ENCODE results near the gene ARF6.
"Not testable (repeated sequence)": the region's sequence is repeated elsewhere in the genome, so short reads cannot be mapped to it uniquely, and the experiment has no call there.

ARF6 gene

DNA sequence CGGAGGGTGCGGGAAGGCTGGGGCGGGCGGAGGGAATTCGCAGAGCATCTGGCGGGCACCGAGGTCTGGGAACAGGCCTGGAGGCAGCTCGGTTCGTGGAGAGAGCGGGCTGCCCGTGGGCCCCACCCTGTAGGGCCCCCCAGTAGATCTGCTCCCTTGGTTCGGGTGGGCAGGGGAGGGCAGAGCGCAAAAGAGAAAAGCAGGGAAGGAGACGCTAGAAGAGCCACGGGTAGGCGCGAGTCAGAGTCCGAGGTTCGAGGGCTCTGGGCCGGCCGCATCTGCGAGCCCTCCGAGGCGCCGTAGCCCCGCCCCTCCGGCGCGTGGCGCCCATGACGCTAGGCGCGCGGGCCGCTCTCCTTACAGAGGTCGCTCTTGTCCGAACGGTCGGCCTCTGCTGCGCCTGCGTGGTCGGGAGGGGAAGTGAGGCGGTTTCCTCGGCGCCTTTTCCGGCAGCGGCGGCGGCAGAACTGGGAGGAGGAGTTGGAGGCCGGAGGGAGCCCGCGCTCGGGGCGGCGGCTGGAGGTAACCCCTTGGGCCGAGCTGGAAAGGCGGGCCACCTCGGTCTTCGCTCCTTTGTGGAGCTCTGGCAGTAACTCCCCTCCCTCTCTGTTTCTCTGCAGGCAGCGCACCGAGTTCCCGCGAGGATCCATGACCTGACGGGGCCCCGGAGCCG, at the start of gene ARF6:
ARF6 (plus strand) TSS at position 447 of the 673 bp plus-strand sequence. CDS start 655 bp downstream, outside the sequence.
- peak; percentile 96 for DNase-seq

DNA sequence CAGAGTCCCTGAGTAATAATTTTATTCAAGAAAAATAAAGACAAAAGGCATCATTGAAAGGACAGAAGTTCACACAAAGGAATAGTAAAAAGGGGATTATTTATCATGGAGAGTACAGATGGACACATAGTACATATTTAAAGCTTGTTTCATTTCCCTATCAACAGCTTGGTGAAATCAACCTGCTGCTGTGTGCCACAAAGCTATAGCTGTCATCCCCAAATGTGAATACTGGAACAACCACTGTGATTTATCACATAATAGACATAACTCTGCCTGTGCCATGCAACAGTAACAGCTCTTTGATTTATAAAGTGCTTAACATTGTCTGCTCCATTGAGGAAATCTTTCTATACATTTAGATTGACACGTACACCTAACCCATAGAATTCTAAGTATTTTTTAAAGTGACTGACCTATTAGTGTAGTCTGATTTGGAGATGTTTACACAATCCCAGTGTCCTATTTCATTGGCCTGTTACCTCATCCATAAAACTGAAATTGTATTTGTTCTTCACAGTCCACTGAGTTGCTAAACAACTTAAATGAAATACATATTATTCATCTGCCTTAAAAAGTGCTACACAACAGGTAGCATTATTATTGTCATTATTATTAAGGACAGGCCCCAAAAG, 43.6 kb upstream of the ARF6 start:
- no peak for DNase-seq

DNA sequence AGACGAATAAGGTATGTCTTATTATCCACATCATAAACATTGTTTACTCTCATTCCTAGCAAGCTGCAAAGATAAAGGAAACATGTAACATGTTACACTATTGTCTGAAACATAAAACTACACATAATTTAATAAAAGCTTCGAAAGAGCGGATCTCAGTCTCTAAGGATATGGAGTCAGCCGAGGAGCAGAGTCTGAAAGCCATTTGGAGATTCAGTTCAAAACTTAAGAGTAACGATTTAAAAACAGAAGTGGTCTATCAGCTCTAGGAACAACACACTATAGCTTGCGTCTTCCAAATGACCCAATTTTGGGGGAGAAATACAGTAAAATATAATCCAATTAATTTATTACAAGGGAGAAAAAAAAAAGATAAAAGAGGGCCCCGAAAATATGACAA, 41.1 kb upstream of the ARF6 start:
- DNase-seq, result no peak

DNA sequence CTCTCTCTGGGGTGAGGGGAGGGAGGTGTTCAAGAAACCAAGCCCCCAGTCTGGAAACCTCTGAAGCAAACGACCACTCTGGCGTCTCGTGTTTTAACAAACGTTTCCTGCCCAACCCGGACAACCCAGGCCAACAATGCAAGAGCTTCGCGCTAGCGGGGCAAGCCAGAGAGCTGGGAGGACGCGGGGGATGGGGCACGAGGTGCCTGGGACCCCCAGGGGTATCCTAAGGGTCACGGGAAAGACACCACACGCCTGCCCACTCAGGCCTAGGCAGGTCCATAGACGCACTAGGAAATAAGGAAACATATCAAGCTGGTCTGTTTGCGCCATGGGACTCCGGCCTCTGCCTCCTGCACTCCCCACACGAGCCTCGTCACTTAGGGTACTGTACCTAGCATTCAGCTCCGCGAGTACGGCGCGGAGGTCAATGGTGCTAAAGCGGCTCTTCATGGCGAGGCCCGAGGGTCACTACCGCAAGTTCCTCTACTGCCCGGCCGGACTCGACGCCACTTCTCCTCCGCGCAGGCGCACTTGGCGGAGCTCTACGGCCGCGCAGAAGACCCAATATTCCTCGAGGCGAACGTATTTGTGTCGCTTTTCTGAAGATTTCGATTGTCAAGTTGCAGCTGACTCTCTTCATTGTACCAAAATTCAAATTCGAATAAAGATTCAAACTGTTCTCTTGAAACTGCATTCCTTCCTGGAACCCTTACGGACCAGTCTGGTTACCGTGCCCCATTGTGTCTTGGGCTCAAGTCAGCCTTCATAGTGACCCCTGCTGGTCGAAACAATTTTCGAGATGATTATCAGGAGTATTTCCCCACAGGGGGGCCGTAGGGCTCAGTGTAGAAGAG, 40.4 kb upstream of the ARF6 start, which contains the start of gene NEMF:
NEMF (minus strand) TSS at position 488 of the 857 bp plus-strand sequence; CDS start at position 453, 35 bp downstream.
- peak; percentile 87 for DNase-seq

DNA sequence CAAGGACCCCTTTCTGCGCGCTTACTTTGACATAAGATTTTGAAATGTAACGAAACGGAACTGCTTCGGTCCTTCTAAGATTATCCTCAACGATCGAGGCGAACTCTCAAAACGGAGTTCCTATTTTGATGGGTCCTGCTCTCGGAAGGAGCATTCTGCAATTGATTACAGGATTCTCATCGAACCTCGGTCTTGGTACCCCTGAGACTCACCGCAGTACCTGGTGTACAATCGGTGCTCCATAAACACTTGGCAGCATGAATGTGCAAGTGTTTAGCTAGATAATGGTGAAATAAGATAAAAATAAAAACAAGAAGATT, 39.8 kb upstream of the ARF6 start:
- DNase-seq, result no peak

DNA sequence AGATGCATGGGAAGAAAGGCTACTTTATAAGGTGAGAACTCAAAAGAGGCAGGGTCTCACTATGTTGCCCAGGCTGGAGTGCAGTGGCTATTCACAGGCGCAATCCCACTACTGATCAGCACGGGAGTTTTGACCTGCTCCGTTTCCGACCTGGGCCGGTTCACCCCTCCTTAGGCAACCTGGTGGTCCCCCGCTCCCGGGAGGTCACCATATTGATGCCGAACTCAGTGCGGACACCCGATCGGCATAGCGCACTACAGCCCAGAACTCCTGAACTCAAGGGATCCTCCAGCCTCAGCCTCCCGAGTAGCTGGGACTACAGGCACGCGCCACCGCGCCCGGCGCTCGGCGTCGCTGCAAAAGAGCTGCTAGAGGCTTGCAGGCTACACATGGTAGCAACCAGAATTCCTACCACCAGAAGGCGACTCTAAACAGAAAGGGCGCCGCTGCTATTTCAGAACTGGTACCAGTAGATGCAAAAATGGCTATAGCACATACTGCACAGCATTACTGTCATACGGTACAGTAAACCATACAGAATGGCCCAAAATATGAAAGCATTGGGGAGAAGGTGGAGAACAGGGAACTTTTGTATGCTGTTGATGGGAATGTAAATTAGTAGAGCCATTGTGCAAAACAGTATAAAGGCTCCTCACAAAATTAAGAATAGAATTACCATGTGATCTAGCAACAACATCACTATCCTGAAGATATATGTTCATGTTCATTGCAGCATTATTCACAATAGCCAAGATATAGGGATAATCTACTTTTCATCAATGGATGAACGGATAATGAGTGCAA, 39.1 kb upstream of the ARF6 start:
- DNase-seq, result peak; percentile 46

DNA sequence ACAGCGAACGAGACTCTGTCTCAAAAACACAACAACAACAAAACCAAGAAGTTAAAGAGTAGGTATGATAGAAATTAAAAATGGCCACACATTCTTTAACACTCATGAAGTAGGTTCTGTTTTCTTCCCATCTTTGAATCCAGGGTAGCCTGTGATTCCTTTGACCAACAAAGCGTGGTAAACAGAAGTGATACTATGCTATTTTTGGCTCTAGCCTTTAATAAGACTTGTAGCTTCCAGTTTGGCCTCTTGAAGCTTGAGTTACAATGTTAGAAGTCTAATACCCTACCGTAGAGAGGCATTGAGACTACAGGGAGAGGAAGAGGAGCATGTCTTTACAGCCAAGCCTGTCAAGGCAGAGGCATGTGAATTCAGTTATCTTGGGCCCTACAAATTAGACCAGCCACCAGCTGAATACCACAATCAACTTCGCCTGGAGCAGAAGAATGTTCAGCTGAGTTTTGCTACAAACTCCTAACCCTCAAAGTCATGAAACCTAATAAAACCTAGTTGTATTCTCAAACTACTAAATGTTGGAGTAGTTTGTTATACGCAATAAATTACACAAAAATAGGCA, 35.4 kb upstream of the ARF6 start:
- DNase-seq, result no peak

DNA sequence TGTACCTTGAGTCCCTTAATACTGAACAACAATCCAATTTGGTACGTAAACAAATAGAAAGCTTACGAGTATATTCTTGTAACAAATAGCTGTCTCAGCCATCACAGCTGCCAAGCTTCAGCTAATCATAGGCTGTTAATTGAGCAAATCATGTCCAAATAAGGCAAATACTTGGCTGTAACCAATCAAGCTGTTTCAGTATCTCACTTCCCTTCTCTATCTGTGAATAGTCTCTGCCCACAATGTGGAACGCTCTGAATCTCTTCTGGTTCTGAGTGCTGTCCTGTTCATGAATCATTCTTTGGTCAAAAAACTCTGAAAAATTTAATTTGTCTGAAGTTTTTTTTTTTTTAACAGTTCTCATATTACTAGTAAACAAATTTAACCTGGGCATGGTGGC, 34.5 kb upstream of the ARF6 start:
- DNase-seq, result no peak

DNA sequence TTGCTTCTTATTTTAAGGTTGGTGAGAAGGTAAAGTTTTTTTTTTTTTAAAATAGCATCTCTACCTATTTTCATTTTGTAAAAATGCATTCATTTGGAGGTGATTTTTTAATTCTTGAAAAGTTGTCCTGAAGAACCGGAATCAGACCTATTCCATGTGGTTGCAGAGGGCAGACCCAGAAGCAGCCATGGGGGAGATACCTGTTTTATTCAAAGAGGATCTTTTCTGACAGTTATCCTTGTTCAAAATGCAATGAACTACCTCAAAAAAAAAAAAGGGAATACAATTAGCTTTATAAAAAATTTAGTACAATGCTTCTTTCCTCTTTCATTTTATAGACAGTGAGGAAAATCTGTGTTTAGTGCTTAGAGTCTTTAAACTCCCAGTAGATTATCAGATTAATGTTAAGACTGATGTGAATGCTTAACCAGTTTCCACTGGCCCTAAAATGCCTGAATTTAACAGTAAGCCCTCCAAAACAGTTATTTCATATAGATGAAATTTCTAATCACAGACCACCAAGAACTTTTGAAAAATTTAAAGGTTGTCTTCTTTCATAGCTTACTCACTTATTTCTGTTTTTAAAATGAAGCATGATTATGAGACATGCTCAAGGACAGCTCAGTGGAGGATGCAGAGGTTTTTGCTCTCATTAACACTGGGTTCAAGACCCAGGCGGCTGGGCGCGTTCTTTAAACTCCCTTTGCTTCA, 31.7 kb upstream of the ARF6 start:
- DNase-seq, result no peak

DNA sequence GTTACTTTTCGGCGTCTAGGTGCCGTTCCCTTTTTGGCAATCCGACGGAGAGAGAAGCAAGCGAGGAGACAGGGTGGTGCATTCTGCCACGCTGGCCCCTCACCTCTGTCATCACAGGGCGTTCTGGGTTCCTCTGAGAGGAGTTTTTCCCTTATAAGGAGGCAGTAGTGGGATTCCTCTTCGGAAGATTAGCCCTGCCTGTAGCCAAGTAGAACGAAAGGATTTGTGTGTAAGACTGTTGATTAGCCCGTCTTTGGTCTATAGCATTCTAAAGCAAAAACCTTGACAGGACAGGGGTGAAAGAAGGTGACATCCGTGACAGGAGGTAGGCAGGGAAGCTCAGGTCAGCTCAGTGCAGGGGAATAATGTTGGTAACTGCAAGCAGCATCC, 31.2 kb upstream of the ARF6 start:
- peak; percentile 61 for DNase-seq

DNA sequence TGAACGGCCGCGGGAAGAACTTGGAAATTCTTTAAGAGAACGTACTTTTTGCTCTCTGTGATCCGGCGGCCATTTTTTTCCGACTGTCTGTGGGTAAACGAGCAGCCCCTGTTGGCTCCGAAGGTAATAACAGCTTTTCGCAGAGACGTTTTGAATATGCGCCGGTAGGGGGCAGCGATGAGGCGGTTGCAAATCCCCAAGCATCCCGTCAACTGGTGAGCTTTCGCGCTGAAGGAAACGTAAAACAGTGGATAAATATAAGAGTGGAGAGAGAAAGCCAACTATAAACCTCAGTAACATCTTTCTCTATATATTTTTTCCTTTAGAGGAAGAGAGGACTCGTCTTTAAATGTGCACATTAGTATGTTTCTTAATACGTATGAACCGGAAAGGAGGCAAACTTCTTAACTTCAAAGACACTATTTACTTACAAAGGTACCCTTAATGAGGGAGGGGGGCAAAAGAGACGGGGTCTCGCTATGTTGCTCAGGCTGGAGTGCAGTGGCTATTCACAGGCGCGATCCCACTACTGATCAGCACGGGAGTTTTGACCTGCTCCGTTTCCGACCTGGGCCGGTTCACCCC, 30.7 kb upstream of the ARF6 start:
- DNase-seq, result peak; percentile 61

DNA sequence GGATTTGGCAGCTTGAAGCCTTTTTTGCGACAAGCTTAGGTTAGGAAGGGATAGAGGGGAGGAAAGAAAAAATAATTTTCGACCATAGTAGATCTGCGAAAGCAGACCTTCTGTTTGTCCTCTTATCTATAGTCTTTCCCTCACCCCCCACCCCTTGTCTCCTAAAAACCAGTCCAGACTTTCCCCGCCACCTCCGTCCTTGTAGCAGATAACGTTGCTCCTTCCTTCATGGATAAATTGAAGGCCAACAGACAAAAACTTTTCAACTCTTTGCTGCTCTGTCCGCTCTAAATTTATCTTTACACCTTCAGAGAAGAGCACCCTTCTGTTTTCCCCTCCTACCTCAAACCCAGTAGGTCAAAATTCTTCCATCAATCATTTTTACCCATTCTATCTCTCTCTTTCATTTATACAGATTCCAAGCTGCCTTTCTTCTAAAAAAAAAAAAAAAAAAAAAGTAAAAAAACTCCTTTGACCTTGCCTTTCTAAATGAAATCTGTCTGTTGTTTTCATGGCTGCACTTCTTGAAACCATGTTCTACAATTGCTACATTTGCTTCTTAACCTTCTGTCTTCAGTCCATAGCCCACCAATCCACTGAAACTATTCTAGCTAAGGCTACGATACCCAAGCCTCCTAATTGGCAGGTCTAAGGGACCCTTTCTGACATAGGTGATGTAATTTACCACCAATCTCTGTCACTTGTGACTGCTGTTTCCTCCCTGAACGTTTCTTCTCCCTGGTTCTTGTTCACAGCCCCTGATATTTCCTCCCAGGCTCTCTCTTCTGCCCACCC, 29.2 kb upstream of the ARF6 start:
- DNase-seq, result no peak

DNA sequence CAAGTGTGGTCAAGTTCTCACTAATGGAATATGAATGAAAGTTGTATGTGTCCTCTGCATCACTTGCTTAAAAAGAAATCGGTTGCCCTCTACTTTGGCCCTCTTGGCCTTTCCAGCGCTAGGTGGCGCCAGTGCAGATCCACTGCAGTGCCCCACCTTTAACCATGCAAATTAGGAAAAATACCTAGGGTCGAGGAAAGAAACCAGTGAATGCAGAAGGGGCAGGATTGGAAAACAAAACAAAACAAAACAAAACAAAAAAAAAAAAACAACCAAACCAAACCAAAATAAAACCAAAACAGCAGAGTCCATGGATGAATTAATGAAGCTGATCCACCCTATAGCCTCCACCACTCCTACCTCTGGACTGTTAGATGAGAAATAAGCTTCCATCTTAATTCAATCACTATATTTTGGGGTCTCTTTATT, 27.4 kb upstream of the ARF6 start:
- peak; percentile 32 for DNase-seq

DNA sequence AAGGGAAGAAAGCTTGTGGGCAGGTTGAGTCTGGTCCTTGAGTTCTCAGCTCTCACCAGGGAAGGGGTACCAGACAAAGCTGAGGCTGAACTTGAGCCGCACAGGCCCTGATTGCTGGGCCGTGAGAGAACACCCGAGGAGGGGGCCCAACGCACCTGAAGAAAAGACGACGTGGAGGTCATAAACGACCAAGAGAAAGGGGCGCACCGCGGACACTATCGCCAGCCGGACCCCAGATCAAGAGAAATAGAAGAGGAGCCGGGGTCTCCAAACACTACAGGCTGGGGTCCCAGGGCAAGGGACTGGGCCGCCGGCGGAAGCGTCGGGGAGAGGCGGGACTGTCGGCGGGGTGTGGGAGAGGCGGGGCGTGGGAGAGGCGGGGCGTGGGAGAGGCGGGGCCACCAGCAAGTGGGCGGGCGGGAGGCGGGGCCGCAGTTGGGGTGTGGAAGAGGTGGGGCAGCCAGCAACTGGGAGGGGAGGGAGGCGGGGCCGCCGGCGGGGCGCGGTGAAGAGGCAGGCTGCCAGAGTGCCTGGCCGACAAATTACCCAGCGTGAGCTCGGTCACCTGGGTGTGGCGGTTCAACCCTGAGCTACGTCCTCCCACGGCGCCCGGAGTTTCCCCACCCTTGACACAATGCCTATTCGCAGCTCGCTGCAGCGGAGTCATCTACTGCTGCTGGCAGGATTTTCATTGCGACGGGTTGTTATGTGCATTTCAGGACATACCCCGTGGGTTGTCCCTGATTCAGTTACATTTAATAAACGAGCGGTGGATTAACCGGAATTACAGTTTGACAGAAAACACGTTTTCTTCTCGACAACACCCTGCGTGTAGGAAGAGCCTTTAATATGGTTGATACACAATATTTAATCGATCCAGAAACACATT, 24.8 kb upstream of the ARF6 start:
- DNase-seq, result peak; percentile 88

DNA sequence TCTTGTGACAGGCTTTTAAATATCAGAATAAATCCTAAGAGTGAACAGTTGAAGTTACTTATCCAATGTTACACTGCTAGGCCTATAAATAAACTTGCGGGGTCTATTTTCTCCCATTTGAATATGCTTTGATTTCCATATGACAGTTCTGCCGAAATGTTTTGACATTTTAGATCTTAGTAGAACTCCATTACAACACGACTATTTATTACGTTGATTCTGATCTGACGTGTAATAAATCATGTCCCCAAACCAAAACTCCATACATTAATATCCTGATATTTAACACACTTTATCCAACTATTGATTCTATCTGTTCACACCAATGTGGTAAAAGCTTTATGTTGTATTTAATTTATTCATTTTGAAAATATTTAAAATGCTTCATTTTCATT, 24.2 kb upstream of the ARF6 start:
- DNase-seq, result no peak

DNA sequence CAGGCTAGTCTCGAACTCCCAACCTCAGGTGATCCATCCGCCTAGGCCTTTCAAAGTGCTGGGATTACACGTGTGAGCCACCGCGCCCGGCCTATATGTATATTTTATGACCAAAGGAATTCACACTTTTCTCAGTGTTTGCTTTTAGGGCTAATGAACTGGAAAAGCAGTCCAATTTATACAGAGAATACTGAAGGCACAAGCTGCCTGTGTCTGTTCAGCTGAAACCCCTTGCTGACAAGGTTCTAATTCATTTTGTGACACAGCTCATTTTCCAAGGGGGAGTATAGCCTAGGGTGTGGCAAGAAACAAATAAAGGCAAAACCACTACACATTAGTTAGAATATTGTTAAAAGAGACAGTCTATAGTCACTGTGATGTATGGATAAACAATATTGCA, 22.0 kb upstream of the ARF6 start:
- DNase-seq, result no peak

DNA sequence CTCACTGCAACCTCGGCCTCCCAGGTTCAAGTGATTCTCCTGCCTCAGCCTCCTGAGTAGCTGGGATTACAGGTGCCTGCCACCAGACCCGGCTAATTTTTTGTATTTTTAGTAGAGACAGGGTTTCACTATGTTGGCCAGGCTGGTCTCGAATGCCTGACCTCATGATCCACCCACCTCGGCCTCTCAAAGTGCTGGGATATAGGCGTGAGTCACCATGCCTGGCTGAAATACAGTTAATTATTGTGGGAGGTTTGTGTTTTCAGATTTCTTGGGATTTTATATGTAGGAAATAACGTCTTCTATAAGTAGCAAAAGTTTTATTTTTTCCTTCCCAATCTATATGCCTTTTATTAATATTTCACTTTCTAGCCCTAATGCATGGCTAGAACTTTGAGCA, 19.3 kb upstream of the ARF6 start:
- DNase-seq, result not testable (repeated sequence)

DNA sequence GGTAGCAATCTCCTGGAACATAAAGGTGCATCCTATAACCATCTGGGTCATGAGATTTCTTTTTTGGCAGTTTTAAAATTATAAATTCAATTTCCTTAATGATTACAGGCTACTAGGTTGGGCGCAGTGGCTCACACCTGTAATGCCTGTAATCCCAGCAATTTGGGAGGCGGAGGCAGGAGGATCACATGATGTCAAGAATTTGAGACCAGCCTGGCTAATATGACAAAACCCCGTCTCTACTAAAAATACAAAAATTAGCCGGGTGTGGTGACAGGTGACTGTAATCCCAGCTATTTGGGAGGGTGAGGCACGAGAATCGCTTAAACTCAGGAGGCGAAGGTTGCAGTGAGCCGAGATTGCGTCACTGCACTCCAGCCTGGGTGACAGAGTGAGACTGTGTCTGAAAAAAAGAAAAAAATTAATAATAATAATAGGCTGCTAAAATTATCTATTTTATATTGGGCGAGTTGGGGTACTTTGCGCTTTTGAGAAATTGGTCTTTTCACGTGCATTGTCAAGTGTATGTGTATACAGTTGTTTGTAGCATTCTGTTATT, 17.2 kb upstream of the ARF6 start:
- DNase-seq, result no peak

DNA sequence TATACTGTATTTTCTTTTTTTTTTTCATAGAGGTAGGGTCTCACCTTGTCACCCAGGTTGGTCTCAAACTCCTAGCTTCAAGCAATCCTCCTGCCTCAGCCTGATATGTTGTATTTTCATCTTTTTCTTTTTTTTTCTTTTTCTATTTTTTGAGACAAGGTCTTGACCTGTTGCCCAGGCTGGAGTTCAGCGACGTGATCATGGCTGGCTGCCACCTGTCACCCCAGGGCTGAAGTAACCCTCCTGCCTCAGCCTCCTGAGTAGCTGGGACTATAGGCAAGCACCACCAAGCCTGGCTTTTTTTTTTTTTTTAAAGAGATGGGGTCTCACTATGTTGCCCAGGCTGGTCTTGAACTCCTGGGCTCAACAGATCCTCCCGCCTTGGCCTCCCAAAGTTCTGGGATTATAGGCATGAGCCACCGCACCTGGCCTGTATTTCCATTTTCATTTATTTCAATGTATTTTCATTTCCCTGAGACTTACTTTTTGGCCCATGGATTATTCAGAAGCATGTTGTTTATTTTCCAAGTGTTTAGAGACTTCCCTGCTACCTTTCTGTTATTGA, 16.2 kb upstream of the ARF6 start:
- no peak for DNase-seq
